ENCODE measurements around the gene TTC28.

Gene TTC28

DNA sequence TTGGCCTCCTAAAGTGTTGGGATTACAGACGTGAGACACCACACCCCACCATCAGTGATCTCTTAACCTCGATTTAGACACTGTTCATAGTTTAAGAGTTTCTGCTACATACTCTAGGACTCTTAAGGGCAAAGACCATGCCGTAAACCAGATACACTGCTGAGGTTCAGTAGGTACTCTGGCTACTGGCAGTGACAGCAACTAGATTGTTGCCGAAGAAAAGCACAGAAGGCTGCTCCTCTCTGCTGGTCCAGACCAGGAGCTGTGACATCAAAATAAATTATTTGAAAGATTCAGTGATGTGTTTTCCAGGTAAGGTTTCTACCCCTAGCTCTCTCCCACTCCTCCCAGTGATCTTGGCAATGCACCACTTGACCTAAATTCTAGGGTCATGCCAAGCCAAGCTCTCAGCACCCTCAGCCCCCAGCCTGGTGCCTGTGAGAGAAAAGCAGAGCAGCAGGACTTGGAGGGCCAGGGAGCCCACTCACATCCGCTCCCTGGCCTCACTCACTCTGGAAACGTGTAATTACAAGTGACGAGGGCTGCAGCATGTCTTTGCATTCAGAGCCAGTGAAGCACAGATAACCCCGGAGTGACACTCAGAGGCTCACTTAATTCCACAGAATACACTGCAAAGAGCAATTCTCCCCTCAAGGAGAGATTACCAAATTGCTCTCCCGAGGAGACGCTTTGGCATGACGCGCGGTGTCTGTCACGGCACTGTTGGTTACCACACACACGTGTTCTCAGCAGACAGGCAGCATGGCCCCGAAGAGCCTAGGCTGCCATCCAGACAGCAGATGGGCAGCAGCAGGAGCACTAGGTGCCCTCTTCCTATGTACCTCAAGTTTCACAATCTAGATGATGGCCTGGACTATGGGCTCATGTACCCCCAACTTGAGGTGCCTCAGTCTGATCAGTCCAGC, 663.7 kb downstream of the TTC28 start:
- peak; percentile 13 for DNase-seq

DNA sequence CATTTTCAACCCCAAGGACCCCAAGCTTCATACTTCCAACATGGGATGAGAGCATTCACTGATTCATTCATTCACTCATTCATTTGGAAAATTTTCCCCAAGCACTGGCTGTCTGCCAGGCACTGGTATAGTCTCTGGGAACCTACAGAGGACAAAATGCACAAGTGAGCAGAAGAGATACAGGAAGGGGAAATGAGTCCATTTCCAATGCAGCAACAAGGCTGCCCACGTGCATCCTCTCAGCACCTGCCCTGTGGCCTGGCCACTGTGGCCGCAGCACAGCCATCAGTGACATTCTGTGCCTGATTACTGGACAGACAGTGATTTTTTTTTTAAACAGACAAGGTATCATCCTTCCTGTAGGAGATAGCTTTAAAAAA, 664.6 kb downstream of the TTC28 start:
- DNase-seq, result no peak

DNA sequence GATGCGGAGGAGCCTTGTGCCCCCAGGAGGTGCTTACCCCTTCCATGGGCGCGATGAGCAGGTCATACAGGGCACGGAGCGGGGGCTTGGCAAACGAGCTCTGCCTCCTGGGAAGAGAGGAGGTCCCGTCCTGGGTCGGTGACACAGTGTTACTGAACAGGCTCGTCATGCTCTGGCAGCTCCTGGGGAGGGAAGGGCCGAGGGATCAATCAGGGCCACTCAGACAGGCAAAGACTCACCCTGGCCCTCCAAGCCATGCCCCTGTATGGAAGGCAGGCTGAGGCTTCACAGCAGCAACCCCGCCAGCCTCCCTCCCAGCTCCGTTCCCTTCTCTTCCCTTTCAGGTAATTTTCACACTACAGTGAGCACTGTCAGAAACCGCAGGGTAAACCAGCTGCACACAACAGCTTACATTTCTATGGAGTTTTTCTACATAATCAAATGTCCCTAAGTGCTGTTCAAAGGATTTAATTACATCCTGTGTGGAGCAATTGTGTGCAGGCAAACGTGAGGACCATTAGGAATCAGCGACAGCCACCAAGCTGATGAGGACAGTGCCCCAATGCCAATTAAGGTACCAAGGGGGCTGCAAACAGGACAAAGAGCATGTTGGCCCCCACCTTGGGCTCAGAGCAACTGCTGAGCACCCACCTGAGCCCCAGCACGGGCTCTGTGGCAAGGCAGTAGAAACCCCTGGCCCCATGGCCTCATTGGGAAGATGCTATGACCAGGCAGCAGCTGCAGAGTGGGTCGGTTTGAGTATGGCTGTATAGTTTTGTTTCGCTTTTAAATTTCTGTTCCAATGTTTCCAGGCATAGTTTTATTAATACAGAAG, 665.2 kb downstream of the TTC28 start:
- peak; percentile 48 for DNase-seq

DNA sequence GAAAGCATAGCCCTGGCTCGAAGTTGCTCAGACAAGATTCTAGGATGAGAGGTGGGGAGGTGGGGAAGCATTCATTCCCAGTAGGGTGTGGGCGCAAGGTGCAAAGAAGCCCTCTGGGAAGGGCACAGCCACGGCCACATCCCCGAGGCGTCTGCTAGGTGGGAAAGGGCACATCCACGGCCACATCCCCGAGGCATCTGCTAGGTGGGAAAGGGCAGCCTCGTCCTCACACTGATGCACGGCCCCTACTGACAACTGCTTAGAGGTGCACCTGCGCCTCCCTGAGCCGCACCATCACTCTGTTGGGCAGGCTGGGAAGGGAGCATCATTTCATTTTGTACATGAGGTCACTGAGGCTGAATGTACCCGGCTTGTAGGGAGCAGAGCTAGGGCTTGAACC, 666.0 kb downstream of the TTC28 start:
- DNase-seq, result no peak

DNA sequence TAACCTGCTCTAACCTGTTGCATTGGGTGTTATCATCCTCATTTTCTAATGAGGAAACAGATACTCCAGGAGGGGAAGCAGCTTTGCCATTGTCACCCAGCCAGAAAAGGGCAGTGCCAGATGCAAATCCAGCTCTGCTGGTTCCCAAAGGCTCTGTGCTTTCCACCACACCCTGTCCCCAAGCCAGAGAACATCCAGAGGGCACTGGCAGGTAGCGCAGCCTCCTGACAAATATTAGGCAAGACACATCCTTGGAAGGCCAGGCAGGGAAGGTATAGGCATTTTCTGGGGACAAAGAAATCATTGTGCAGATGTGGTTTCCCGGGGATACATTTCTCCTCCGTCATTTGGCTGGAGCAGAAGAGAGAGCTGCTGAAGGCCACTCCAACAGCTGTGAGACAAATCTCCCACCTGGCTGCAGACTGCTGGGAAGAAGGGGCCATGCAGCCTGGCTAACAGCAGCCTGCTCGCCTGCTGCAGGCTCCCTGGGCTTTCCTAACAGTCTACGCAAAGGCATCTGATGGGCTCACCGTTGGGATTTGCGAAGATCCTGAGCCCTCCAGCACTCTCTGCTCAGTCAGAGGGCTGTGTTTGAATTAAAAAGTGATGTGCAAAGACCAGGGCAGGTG, 666.7 kb downstream of the TTC28 start:
- DNase-seq, result no peak

DNA sequence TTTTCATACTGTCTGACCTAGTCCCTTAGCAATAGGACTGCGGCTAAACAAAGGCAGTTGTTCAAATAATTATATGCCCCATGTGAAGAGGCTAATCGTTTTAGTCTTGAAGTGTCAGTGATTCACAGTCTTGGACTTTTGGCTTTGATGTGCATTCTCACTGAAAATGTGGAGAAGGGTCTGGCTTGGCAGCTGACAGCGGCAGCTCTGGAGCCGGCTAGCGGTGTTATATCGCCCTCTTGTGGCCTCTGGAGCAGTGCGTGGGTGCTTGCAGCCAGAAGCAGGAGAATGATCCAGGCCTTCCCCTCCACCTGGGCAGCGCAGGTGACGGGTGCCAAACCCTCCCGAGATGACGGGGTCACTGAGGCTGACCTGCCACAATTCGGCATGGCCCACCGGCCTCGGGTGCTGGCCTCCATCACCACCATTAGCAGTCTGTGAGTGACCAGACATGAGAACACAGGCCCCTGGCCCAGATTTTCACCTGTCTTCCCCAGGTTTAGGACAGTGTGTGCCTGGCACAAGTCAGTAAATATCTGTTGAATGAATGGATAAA, 670.3 kb downstream of the TTC28 start:
- peak; percentile 51 for DNase-seq

DNA sequence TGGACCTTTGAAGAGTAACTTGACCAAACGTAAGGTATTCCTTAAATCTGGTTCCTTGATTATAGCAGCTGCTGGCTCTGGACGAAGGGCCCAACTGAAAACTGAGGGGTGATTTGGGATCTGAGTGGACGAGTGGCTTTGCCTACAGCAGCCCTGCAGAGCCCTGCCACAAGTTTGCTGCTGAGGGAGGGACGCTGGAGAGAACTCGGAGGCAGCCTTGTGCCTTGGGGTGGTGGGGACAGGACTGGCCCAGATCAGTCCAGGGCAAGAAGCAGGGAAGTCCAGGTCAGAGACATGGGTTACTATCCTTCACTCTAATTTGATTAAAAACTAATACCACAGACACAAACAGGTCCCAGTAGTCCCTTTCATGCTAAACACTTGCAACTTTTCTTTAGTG, 671.0 kb downstream of the TTC28 start:
- no peak for DNase-seq

DNA sequence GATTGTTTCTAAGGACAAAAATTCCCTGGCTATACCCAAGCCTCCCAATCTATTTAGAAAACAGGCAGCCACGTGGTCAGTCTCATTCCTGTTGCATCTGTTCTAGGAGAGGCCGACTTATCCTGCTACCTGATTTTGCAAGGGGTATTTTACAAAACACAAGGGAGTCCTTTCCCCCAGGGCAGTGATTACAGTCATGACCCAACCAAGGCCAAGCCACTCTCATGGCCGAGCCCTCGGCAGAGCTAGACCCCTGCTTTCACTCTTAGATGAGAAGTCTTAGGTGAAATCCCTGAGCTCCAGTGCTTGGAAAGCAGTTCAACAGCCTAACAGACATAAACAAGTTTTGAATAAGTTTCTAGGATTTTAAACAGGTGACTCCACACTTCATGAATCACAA, 671.6 kb downstream of the TTC28 start:
- DNase-seq, result no peak

DNA sequence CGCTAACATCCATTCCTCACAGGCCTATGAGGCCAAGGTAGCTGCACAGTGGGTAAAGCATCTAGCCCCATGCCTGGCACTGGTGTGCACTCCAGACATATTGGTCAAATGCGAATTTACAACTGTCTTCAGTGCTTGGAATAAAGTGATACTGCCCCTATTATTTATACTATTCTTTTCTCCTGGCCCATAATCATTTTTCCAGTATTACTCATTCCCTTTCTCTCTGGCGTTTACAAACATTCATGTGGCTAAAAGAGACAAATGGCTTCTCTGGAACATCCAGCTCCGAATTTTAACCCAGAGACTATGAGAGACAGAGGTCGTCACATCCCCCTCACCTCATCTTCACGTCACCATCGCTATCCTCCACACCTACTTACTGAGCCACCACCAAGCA, 673.4 kb downstream of the TTC28 start:
- DNase-seq, result no peak

DNA sequence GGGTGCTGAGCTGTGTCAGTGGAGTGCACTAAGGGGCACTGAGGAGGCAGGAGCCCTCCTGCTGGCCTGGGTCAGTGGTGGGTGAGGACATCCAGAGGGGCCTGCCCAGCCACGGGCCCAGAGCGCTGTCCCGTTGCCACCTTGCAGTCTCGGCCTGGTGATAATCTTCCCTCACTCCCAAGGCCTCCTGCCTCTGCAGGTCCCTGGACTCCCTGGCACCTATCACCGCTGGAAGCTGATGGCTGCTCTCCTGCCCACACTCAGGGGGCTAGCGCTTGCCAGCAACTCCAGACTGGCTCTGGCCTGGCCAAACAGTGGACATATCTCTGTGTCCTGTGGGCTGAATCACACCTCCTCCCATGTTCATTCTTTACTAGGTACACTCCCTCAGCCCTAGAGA, 674.1 kb downstream of the TTC28 start:
- no peak for DNase-seq

DNA sequence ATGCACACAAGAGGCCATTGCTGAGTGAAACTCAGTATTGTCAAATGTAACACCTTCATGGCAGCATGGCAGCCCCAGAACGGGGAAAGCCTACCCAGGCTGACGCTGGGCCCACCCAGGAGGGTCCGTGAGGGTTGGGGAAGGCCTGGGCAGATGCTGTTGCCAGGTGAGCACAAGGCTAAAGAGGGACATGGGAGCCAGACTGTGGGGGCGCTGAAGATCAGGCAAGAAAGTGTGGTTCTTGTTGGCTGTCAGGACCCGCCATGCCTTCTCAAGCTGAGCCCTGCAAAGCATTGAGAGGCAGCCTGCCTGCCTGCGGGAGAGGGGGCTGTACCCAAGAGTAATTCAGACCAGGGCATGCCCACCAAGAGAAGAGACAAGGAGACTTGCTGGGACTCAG, 675.6 kb downstream of the TTC28 start:
- no peak for DNase-seq

DNA sequence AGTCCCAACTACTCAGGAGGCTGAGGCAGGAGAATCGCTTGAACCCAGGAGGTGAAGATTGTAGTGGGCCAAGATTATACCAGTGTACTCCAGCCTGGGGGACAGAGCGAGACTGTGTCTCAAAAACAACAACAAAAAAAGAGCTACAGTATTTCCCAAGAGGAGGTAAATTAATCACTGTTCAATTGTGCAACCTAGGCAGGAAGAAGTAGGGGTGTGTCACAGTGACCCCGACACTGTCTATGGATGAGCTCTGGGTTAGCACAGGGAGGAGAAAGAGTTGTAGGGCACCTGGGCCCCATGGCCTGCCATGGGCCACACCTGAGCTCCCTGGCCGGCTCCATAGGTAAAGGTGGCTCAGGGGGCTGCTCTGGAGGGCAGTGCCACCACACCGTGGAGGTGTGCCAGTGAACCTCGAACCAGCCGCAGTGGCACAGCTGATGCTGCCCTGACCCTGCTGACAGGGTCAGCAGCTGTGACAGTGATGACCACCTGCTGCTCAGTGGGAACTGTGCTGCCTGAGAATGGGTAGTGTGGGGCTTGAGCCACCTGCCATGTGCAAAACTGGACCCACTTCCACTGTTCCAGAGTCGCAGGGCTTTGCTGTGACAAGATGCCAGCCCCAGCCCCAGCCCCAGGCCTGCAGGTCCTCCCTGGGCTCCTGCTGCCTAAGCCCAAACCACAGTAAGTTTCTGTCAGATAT, 676.6 kb downstream of the TTC28 start:
- no peak for DNase-seq

DNA sequence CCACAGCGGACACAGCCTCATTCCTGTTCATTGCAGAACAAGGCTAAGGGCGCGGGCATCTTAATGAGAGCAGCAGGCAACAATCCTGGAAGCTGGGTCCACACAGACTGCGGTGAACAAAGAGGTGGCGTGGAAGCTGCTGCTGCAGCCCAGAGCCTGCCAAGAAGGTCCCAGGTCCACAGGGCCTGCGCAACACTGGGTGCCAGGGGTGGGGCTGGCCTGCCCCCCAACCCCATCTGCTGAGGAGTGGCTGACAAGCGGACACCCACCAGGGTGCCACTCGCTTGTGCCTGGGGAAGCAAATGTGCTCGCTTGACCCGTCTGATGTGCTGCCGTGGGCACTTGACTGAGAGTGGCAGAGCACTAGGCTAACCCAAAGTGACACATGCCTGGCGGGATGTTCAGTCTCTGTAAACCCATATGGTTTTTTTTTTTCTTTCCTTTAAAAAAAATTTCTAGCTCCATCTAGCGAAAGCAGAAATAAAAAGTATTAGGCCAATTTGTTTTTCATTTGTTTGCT, 677.4 kb downstream of the TTC28 start:
- DNase-seq, result no peak

DNA sequence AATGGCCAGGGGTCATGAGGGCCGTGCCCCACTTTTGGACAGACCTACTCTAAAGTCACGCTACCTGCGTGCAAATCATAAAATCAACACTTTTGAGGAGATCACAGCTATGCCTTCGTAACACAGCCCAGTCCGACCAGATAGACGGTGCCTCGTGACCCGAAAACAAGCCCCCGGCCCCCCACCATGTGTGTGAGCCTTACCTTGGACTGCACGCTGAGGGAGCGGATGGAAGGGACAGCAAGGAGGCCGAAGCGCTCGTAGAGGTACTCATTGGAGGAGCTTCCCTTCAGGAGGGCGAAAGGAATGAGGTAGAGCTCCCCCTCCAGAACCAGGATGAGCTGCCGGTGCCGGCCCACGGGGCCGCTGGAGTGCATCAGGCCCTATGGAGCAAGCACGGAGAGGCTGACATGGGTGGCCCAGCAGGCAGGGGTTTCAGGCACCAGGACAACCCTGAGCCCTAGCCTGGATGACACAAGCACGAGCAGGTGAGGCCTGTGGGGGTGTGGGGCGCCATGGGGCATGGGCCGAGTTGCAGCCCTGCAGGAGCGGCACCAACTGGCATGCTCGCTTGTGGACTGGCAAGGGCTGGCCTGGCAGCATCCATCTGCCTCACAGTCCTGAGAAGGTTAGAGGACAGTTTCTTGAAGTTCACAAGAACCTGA, 678.3 kb downstream of the TTC28 start:
- no peak for DNase-seq

DNA sequence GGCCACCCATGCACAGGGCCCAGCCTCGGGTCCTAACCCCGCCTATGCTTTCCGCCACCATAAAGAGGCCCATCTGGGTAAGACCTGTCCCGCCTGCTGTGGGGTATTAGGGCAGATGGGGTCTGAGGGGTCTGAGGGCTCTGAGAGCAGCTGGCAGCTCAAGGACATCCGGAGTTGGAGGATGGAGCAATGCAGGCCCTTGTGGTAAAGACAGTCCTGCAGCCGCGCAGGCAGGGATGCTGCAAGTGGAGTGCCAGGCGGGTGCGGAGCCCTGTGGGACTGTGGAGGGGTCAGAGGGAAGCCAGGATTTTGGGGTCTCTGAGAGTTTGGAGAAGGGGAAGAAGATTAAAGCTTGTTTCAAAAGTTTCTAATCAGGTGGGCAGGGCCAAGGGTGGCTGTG, 679.3 kb downstream of the TTC28 start:
- DNase-seq, result no peak

DNA sequence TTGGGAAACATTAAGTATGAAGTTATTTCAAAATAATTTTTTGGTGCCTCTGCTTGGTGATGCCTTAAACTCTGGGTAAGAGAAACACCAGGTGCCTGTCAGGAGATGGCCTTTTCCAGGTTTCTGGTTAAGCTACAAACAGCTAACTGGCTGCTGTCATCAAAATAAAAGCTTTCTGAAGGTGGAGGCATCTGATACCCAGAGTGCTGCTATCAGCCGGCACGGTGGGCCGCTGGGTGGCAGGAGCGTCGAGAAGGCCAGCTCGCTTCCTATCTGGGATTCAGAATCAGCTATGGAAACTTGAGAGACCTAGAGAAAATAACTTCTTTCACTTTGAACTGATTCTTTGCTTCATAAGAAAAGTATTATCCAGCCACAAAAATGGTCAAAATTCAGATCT, 679.8 kb downstream of the TTC28 start:
- no peak for DNase-seq

DNA sequence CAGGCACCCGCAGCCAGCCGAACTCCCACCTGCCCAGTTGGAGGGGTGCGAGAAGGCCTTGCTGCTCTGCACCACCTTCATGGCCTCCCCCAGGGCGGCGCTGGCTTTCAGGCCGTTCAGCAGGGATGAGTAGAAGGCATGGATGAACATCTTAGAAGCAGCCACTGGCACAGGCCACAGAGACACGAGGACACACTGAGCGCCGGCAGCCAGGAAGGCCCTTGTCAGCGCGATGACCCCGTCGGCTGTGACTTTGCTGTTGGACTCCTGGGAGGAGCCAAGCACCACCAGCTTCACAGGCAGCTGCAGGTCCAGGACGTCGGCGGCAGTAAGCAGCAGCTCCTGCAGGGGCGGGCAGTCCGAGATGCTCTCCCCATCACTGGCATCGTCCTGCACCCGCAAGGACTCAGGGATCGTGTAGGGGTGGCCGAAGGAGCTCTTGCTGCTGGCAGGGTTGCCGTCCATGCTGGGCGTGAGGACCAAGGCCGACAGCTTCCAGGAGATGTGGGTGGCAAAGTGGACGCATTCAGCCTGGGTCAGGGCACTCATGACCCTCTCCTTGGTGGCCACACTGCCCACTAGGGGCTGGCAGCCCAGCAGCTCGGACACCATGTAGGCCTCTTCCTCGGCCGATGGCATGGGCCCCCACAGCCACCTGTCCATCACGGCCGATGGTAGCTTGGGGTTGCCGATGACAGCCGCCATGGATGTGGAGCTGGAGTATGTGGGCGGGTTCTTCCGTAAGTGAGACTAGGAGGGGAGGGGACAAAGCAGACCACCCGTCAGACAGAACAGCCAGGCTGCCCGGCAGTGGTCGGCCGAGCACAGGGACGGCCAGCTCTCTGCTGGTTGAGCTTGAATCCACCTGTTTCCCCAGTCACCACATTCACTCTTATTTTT, 680.9 kb downstream of the TTC28 start:
- no peak for DNase-seq

DNA sequence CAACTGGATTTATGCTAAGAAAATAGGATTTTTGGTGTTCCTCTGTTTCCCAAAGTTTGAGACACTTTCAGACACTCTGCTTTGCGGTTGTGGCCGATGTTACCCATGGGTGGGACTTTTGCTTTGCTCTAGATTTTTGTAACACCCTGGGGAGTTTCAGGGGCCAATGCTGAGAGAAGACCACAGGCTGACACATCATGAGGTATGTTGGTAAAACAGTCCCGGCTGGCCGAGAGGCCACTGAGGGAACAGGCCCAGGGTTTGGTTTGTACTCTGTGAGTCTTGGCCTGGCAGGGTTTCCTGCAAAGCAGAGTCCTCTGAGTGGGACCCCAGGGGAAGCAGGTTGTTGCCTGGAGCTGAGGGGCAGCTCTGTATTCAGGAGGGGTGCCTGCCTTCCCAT, 682.1 kb downstream of the TTC28 start:
- no peak for DNase-seq

DNA sequence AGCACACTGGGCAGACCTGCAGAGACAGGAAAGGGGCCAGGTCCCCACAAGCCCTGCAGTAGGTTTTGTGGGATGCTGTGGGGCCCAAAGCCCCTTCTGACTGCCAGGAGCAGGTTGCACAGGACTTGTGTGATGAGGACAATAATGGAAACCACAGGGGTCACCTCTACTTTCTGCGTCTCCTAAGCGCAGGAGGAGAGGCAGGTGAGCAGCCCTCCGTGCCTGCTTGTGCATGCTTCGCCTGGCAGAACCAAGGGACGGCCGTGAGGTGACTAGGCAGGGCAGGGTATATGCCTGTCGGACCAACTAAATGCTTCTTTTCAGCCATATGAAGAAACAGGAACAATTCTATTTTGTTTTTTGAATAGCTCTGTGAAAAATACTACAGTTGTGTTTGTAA, 682.7 kb downstream of the TTC28 start:
- DNase-seq, result no peak

DNA sequence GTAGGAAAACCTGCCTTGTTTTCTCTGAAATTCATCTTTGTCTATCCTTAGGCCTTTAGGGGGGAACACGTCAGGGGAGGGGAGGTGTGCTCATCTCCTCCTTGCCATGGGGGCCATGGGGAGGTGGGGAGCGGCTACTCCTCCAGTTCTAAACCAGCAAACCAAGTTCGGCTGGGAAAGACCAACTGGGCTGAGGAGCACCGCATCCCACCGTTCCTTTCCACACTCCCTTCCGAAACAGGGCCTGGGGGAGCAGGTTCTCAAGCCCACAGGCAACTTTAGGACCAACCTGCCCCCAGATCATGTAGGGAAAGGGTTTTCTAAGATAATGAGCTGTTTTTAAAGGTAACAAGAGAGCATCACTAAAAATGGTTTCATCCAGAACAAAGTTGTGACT, 683.1 kb downstream of the TTC28 start:
- no peak for DNase-seq

All from DMS79 treated with DMSO at 0.1 percent for 48 hours (cell line).